Endothelial cell of umbilical vein (primary cell): ENCODE results near the gene NDUFS2. TPM values are rescaled to one million over a fixed set of nuclear protein-coding genes. Genes with fewer than 3 reads are reported as not detected.

Source experiments
- BruUV-seq: library from RNA; stranded (reverse); fragments of 400-500 nt; replicated peaks from 2 replicates; lab custom pipeline; 2021; lab: Mats Ljungman, UMichigan
- CTCF ChIA-PET: fragments of 300-600, 350-600 bp; sonication (Branson Sonifier 250); formaldehyde crosslinking; loops from one replicate; lab custom pipeline; 2021; ENCODE audit warnings: antibody characterized with exemption, inconsistent platforms; lab: Charles Lee
- POLR2A ChIA-PET: fragments of 300-600, 350-600 bp; sonication (Branson Sonifier 250); formaldehyde crosslinking; loops from one replicate; lab custom pipeline; 2021; ENCODE audit warnings: antibody characterized with exemption, inconsistent platforms; lab: Charles Lee
- DNase-seq: peaks from one replicate; pipeline ENCODE4 v3.0.0-alpha.2; 2011; ENCODE audit warnings: low read depth, low spot score
- FAIRE-seq: peaks from 2 replicates; lab custom pipeline; 2011; peaks lifted over from hg19 to GRCh38; lab: Jason Lieb, UNC
- H2AFZ ChIP-seq: 2 replicates; pipeline ENCODE4 v1.6.0; 2012; ENCODE audit warnings: low read depth, low read length, control low read depth, inconsistent platforms
- H3K27ac ChIP-seq: 2 replicates; pipeline ENCODE4 v1.5.1; 2011; ENCODE audit warnings: low read depth, mild to moderate bottlenecking, control low read depth, low read length, moderate library complexity; ENCODE audit not compliant: insufficient read depth
- H3K27me3 ChIP-seq, 2 experiments: 2 replicates each; pipeline versions ENCODE4 v1.6.0 to v1.6.1; 2011; ENCODE audit warnings: low read length in 2 of 2, mixed read lengths in 1 of 2; ENCODE audit not compliant: control insufficient read depth in 2 of 2, insufficient read depth in 2 of 2
- H3K36me3 ChIP-seq, 2 experiments: 2 replicates in 1 of 2; 3 replicates in 1 of 2; pipeline ENCODE4 v1.5.1; 2011; ENCODE audit warnings: low read length in 2 of 2, mild to moderate bottlenecking in 1 of 2, moderate library complexity in 1 of 2; ENCODE audit not compliant: control insufficient read depth in 2 of 2, insufficient read depth in 2 of 2; ENCODE audit errors: extremely low read depth in 1 of 2
- H3K4me1 ChIP-seq: 3 replicates; pipeline ENCODE4 v1.5.1; 2011; ENCODE audit warnings: mild to moderate bottlenecking, low read length; ENCODE audit not compliant: control insufficient read depth, insufficient read depth; ENCODE audit errors: extremely low read depth
- H3K4me2 ChIP-seq: 2 replicates; pipeline ENCODE4 v1.6.1; 2011; ENCODE audit warnings: low read length, control low read depth, mixed read lengths; ENCODE audit not compliant: insufficient read depth
- H3K4me3 ChIP-seq, 3 experiments: fragments of 200-600 bp in 1 of 3; sonication (generic), shearing (Covaris generic) in 1 of 3; replicated peaks in 1 of 3; 2 replicates each; pipeline ENCODE4 v1.5.1; 2011 to 2016; ENCODE audit warnings: control low read depth in 3 of 3, low read length in 3 of 3, mild to moderate bottlenecking in 2 of 3, inconsistent platforms in 1 of 3, low read depth in 1 of 3, moderate library complexity in 1 of 3; ENCODE audit not compliant: insufficient read depth in 1 of 3
- H3K79me2 ChIP-seq: 2 replicates; pipeline ENCODE4 v1.6.0; 2012; ENCODE audit warnings: low read length, inconsistent platforms; ENCODE audit not compliant: control insufficient read depth, insufficient read depth
- H3K9ac ChIP-seq: replicated peaks from 2 replicates; pipeline ENCODE3; 2011; ENCODE audit warnings: low read length, control low read depth; ENCODE audit not compliant: insufficient read depth; ENCODE audit errors: extremely low read depth
- H3K9me1 ChIP-seq: replicated peaks from 3 replicates; pipeline ENCODE4 v1.6.0; 2011; ENCODE audit warnings: mild to moderate bottlenecking, low read length; ENCODE audit not compliant: control insufficient read depth, insufficient read depth; ENCODE audit errors: extremely low read depth
- H3K9me3 ChIP-seq: replicated peaks from 2 replicates; pipeline ENCODE4 v1.5.1; 2012; ENCODE audit warnings: low read length, inconsistent platforms; ENCODE audit not compliant: control insufficient read depth, insufficient read depth
- H4K20me1 ChIP-seq: replicated peaks from 2 replicates; pipeline ENCODE3; 2011; ENCODE audit warnings: mild to moderate bottlenecking, low read length; ENCODE audit not compliant: control insufficient read depth, insufficient read depth; ENCODE audit errors: extremely low read depth
- CTCF ChIP-seq, 2 donors: IDR thresholded peaks; 1 replicate in 1 of 2; 2 replicates in 1 of 2; pipeline ENCODE4 v1.5.1; 2011; ENCODE audit warnings: low read length in 2 of 2, mild to moderate bottlenecking in 2 of 2, moderate library complexity in 2 of 2, control low read depth in 1 of 2, inconsistent platforms in 1 of 2, low read depth in 1 of 2; ENCODE audit not compliant: insufficient read depth in 1 of 2; ENCODE audit errors: extremely low read depth in 1 of 2
- EZH2 ChIP-seq: IDR thresholded peaks from 2 replicates; pipeline ENCODE4 v1.6.1; 2012; ENCODE audit warnings: borderline replicate concordance, low read depth, mild to moderate bottlenecking, moderate library complexity, low read length, inconsistent platforms; ENCODE audit not compliant: severe bottlenecking
- FOS ChIP-seq: IDR thresholded peaks from 2 replicates; pipeline ENCODE4 v1.6.1; 2011; ENCODE audit warnings: mild to moderate bottlenecking, low read length, moderate library complexity, borderline replicate concordance; ENCODE audit not compliant: insufficient read depth
- GATA2 ChIP-seq: IDR thresholded peaks from 2 replicates; pipeline ENCODE4 v1.7.0; 2011; ENCODE audit warnings: low read depth, mild to moderate bottlenecking, moderate library complexity, mixed read lengths, low read length; ENCODE audit not compliant: insufficient read length, insufficient read depth
- JUN ChIP-seq: IDR thresholded peaks from 2 replicates; pipeline ENCODE4 v1.6.1; 2011; ENCODE audit warnings: borderline replicate concordance, low read depth; ENCODE audit not compliant: insufficient read length, insufficient read depth
- MAX ChIP-seq: IDR thresholded peaks from 2 replicates; pipeline ENCODE4 v1.6.1; 2011; ENCODE audit not compliant: insufficient read depth, insufficient read length
- MYC ChIP-seq: IDR thresholded peaks from one replicate; pipeline ENCODE4 v1.6.1; 2011; ENCODE audit warnings: mild to moderate bottlenecking, low read depth, low read length
- POLR2A ChIP-seq: IDR thresholded peaks from 2 replicates; pipeline ENCODE4 v1.6.1; 2012; ENCODE audit warnings: low read depth, mild to moderate bottlenecking, control low read depth, low read length
- POLR2AphosphoS5 ChIP-seq: IDR thresholded peaks from 2 replicates; pipeline ENCODE4 v1.6.1; 2012; ENCODE audit warnings: low read depth, mild to moderate bottlenecking, control low read depth, low read length, moderate library complexity; ENCODE audit not compliant: insufficient read depth
- dilution Hi-C: fragments of 300-500 bp; cut with MboI; formaldehyde crosslinking; loops from one replicate; pipeline ENCODE4 v1.15.0; 2019; ENCODE audit warnings: low sequenced_read_pairs; ENCODE audit not compliant: extremely low pct_ligation_motif_present
- intact Hi-C: fragments of 100-400 bp; cut with micrococcal nuclease; formaldehyde crosslinking; loops from one replicate; pipeline ENCODE4 v1.10.0; 2022
- polyA plus RNA-seq, 4 experiments: library from polyadenylated mRNA; depleted of rRNA in 3 of 4; stranded (reverse) in 3 of 4; unstranded in 1 of 4; fragments of >200 nt; gene quantifications; 2 replicates each; pipeline versions ENCODE4 v1.2.1 to v1.2.3, GENCODE V29; 2011 to 2012; ENCODE audit warnings: missing spikeins in 1 of 4
- total RNA-seq: library from RNA; stranded (reverse); gene quantifications from 2 replicates; pipeline ENCODE4 v1.2.3, GENCODE V29; 2021

Gene NDUFS2
- total and polyA plus RNA-seq, 2 donors (not counting 3 experiments of a cell fraction or from before 2014, with no cell fraction given): 95.1 to 130 TPM

GRCh38 chr1:161172776-161173376 lies 29.3 kb upstream of the NDUFS2 start:
- H3K79me2 ChIP-seq: peaks cover 8% of the 10 kb centered on the region
- dilution Hi-C loops (no loop called here), intact Hi-C loops (no loop called here)
- BruUV-seq: no TSS peak
- FAIRE-seq (no peak), DNase-seq (no peak)
- H3K4me2 ChIP-seq: no peak overlapping the region
- H3K9me3 ChIP-seq: no peaks in the 10 kb centered on the region
- peaks cover 11% of the 10 kb centered on the region for H3K4me1 ChIP-seq
- H3K4me3 ChIP-seq: no peak overlapping the region
- H2AFZ ChIP-seq: no peak overlapping the region
- ChIA-PET POLR2A (no interaction called here), CTCF (interaction anchor here (0.8 to 2.3 kb wide), 2 partner anchors 9 to 209 kb away, joined by 3 to 8 read pairs; no protein-coding TSS in a partner anchor)
- H3K27me3 ChIP-seq: no peaks in the 10 kb centered on the region
- TF ChIP-seq MYC (no peak), POLR2A (no peak), CTCF (IDR thresholded peaks at IDR 0.05; ENCODE audit: extremely low read depth in 1 of 2, insufficient read depth in 1 of 2, low read depth in 1 of 2, low read length in 2 of 2) (no peak), MAX (no peak), FOS (no peak), JUN (no peak), POLR2AphosphoS5 (no peak), GATA2 (no peak), EZH2 (no peak)
- no peaks in the 10 kb centered on the region for H4K20me1 ChIP-seq
- no peak overlapping the region for H3K9ac ChIP-seq
- H3K27ac ChIP-seq: no peak overlapping the region
- no peaks in the 10 kb centered on the region for H3K9me1 ChIP-seq
- peaks cover 11 to 24% of the 10 kb centered on the region in 2 experiments for H3K36me3 ChIP-seq
